GM21360 (cell line): ENCODE data around the gene PYGM.
"Not testable (repeated sequence)": the region's sequence is repeated elsewhere in the genome, so short reads cannot be mapped to it uniquely, and the experiment has no call there.

Experiments used
- ATAC-seq: cut with Tn5 transposase; IDR thresholded peaks from one replicate; pipeline ENCODE4 v1.9.1; 2021; ENCODE audit warnings: mild to moderate bottlenecking, moderate library complexity; ENCODE audit not compliant: unreplicated experiment

PYGM gene

DNA sequence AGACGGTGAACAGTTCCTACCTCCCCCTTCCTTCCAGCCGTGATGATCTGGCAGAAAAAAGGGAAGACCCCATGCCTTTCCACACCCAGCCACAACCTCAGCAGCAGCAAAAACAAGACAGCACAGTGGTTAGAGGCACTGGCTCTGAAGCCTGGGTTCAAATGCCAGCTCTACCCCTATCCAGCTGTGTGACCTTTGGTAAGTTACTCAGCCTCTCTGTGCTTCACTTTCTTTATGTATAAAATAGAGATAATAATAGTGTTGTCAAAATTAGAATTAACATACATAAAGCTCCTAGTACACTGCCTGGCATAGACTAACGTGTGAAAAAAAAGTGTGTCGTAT is 41.0 kb downstream of the PYGM start:
- ATAC-seq: no peak

DNA sequence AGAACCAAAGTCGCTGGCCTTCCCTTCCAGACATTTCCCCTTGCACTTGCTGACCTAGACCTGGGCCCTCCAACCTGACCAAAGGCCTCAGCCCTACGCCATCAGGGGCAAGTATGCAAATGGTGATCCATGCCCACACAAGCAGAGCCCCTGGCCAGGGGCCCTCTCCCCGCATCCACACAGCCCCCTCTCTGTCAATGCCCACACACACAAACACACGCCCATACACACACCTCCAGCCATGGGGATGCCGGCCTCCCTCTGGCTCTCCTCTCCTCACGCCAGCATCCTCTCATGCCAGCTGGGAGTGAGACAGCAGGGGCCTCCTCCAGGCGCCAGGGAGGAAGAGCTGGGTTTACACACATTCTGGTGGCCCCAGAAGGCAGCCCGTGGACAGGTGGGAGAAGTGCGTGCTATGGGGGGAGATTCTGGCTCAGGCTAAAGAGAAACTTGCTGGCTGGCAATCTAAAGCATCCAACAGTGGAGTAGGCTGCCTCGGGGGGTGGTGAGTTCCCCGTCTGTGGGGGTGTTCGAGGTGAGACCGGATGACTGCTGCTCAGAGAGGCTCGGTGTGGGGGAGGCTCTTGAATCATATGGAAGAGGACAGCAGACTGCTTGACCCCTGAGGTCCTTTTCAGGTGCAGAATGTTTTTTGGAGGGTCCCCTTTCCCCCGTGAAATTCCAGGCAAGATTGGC is 41.5 kb downstream of the PYGM start:
- no peak for ATAC-seq

- no peak for ATAC-seq
Measured at GRCh38 chr11:64717268-64717578, 42.6 kb downstream of the PYGM start.

GRCh38 chr11:64716473-64717267 is 43.1 kb downstream of the PYGM start:
- no peak for ATAC-seq

DNA sequence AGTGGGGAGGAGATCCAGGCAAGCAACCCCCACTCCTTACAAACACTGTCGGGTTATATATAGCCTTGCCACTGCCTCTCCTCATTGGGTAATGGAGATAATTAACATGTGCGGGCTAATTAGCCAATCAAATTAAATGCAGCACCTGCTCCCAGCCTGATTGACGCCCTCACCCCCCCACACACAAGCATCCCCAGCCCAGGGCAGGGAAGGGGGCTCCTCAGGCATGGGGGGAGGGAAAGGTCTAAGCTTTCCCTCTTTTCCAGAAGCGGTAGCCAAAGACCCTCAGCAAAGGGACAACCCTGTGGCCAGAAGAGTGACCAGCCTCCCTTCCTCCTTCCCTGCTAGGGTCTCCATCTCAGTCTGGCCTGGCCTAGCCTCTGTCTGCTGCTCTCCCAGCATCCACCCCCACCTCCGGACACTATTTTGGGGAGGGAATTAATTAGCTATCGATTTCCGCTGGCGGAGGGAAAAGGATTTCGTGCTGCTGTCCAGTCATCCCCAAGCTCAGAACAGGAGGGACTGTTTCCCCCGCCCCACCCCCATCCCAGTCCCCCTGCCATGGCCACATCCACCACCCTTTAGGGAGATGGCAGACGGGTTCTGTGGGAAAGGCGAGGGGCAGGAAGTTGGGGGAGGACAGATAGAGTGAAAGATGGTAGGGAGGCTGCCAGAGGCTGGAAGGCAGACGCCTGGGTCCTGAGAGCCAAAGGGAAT is 43.9 kb downstream of the PYGM start:
- no peak for ATAC-seq

- ATAC-seq: no peak
Measured at GRCh38 chr11:64715110-64715509, 44.7 kb downstream of the PYGM start.

- no peak for ATAC-seq
Measured at GRCh38 chr11:64714666-64715065, 45.1 kb downstream of the PYGM start.

DNA sequence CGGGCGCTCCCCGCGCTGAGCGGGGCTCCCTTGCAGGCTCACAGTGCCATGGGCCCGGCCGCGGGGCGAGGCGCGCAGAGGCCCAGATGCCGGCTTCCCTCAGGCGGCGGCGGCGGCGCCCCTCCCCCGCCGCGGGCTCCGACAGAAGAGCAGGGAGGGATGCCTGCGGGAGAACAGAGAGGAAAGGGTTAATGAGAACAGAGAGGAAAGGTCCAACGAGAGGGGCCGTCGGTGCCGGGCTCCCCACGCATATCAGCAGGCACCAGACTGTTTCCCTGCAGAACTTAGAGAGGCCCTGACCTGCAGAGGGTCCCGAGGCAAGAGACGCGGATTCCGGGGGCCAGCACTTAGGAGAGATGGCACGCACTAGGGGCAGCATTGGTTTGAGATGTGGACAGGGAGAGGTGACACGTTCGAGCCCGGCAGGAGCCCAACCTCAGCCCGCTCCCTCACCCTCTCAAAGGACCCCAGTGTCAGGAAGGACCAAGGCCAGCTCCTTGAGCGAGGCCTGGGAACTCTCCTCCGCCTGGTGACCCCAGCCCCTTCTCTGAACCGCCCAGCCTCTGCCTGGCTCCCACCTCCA is 45.9 kb downstream of the PYGM start:
- no peak for ATAC-seq

- no peak for ATAC-seq
Measured at GRCh38 chr11:64713016-64713707, 46.6 kb downstream of the PYGM start.

GRCh38 chr11:64712430-64713015 is 47.3 kb downstream of the PYGM start:
- no peak for ATAC-seq

DNA sequence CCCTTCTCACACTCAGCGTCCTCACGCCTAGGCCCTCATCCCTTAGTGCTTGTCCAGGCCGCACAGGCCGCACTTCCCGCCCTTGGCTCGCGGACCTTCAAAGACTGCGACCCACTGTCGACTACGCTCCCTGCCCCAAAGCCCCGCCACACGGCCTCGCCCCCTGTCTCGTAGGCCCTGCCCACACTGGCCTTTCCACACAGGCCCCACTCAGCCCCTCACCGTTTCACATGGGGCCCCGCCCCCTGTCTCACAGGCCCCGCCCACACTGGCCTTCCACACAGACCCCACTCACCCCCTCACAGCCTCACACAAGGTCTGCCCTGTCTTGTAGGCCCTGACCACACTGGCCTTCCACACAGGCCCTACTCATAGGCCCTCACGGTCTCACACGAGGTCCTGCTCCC is 47.8 kb downstream of the PYGM start:
- ATAC-seq: no peak

GRCh38 chr11:64711138-64711955 is 48.4 kb downstream of the PYGM start:
- no peak for ATAC-seq

DNA sequence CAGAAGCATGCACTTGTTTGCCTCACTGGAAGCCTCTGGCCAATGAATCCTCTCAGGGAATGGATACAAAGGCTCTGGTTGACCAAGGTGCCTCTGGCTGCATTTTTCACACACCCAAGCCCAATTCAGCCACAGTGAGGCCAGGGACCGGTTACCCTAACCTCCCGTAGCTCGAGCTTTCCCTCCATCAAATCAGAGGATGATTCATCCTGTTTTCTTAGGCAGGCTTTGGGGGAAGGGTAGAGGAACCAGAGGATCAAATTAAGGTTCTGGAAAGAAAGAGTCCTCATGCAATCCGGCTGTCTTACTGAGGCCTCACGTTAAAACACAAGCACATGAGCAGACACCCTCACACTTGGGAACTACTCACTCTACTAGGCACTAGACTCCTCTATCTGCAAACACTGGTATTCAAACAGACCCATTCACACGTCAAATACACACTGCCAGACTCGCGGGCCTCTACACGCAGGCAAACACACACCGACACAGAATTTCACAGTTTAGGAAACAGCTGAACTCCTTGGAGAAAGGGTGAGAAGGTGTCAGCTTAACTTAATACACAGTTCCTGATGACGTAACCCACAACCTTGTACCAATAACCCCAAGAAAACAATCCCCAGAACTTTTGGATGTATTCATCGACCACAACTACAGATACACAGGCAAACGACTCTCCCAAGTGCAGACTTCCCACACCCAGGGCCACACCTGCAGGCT is 49.2 kb downstream of the PYGM start:
- no peak for ATAC-seq

DNA sequence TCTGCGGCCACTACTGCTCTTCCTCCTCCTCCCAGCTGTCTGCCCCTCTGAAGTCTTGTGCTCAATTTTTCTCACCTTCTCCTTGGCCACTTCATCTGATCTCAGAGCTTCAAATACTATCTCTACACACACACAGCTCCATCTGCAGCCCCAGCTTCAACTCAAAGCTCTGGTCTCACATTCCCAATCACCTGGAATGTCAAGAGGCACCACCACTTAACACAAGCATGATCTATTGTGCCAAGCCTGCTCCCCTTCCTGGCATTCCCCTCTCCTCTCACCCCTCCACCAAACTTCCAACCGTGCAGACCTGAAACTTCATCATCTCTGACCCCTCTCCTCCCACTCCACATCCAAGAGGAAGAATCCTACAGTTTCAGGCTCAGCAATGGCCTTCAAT is 54.3 kb downstream of the PYGM start:
- no peak for ATAC-seq

DNA sequence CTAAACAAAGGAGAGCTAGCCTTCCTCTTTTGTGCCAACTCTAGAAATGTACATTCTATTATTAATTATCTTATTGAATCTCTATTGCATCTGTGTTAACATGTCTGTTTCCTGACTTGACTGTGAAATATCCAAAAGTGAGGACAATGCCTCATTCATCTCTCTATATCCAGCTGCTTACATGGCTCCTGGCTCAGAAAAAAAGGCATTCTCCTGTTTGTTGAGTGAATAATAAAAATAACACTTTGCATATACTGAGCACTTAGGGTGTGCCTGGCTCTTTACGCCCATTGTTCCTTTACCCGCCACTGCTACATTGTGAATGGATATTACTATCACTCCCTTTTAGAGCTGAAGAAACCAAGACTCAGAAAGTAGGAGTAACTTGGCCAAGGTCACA is 56.7 kb downstream of the PYGM start:
- no peak for ATAC-seq

- ATAC-seq: not testable (repeated sequence)
Measured at GRCh38 chr11:64701956-64702355, 57.8 kb downstream of the PYGM start.

DNA sequence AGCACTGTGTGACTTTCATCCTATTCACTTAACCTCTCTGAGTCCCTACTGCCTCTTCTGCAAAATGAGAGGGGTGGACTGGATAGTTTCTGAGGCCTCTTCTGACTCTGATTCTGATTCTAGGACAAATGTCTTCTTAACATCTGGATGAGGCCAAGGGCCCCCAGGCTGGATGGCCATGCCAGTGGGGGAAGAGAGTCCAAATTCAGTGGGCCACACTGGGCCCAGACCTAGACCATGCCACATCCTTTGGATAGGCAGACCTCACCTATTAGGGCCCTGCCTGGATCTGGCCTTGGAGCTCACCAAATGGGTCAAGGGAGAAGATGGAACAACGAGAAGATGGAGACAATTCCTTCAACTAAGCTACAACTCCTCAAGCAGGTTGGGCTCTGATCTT is 61.3 kb downstream of the PYGM start:
- ATAC-seq: no peak

DNA sequence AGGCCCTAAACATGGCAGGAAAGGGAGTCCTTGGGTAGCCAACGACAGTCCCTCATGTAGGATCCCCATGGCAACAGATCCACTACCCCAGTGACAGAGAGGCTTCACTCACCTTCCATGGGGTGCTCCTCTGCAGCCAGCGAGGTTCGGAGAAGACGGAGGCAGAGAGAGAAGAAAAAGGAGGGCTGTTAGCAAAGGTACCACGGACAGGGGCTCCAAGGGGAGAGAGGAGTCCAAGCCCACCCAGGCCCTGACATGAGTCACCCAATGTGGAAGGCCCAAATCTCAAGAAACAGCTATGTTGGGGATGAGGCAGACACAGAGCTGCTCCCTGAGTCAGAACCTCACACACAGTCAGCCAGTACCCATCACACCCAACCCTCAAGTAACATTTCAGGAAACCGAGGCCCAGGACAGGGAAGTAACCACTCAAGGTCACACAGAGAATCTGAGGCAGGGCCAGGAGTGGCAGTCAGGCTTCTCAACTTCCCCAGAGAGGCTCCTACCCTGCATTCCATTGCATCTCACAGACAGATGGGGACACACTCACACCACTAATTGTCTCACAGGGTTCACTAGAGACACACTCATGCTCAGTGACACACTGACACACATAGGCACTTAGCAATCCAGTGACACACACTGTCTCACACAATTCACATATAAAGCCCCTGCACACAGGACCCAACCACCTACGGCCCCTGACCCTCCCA is 62.0 kb downstream of the PYGM start:
- no peak for ATAC-seq
